HG02759 (cell line): ENCODE data around the gene AKR1D1.
"Not testable (repeated sequence)": the region's sequence is repeated elsewhere in the genome, so short reads cannot be mapped to it uniquely, and the experiment has no call there.

Experiments used
- ATAC-seq: cut with Tn5 transposase; IDR thresholded peaks from one replicate; pipeline ENCODE4 v1.9.1; 2021; ENCODE audit warnings: mild to moderate bottlenecking, moderate library complexity; ENCODE audit not compliant: unreplicated experiment

Gene AKR1D1

GRCh38 chr7:138072726-138073125 is 3.5 kb upstream of the AKR1D1 start:
- ATAC-seq = no peak

GRCh38 chr7:138074121-138074520 is 2.1 kb upstream of the AKR1D1 start:
- ATAC-seq = no peak

GRCh38 chr7:138074540-138074939 is 1.7 kb upstream of the AKR1D1 start:
- no peak for ATAC-seq

GRCh38 chr7:138075350-138075749 is 909 bp upstream of the AKR1D1 start:
- no peak for ATAC-seq

GRCh38 chr7:138075786-138076185 is 473 bp upstream of the AKR1D1 start:
- not testable (repeated sequence) for ATAC-seq

GRCh38 chr7:138077809-138078208 is 1.6 kb downstream of the AKR1D1 start:
- no peak for ATAC-seq

GRCh38 chr7:138079137-138079536 is 2.9 kb downstream of the AKR1D1 start:
- no peak for ATAC-seq

GRCh38 chr7:138081868-138082267 is 5.6 kb downstream of the AKR1D1 start:
- no peak for ATAC-seq

- no peak for ATAC-seq
Observed at GRCh38 chr7:138083859-138084258, 7.6 kb downstream of the AKR1D1 start.

- ATAC-seq = no peak
Observed at GRCh38 chr7:138086563-138087270, 10.5 kb downstream of the AKR1D1 start.

- no peak for ATAC-seq
Observed at GRCh38 chr7:138089080-138089901, 13.0 kb downstream of the AKR1D1 start.

- peak; percentile 59 for ATAC-seq
Observed at GRCh38 chr7:138091032-138091431, 14.8 kb downstream of the AKR1D1 start.

- ATAC-seq = not testable (repeated sequence)
Observed at GRCh38 chr7:138091840-138092239, 15.6 kb downstream of the AKR1D1 start.

- ATAC-seq = no peak
Observed at GRCh38 chr7:138092486-138093028, 16.3 kb downstream of the AKR1D1 start.

- ATAC-seq = no peak
Observed at GRCh38 chr7:138095972-138096935, 20.0 kb downstream of the AKR1D1 start.

GRCh38 chr7:138097064-138097741 is 20.9 kb downstream of the AKR1D1 start:
- ATAC-seq = peak; percentile 53

- no peak for ATAC-seq
Observed at GRCh38 chr7:138099813-138100212, 23.6 kb downstream of the AKR1D1 start.

- ATAC-seq = no peak
Observed at GRCh38 chr7:138105221-138105620, 29.0 kb downstream of the AKR1D1 start.

GRCh38 chr7:138115047-138115446 is 38.8 kb downstream of the AKR1D1 start:
- no peak for ATAC-seq

- ATAC-seq = no peak
Observed at GRCh38 chr7:138116141-138116540, 39.9 kb downstream of the AKR1D1 start.
